ENCODE measurements around the gene NUP188. TPM values are rescaled to one million over a fixed set of nuclear protein-coding genes. Genes with fewer than 3 reads are reported as not detected.

NUP188 gene
- total and polyA plus RNA-seq, 2 of the 13 experiments (the other 11 are each of a cell fraction or from before 2014, with no cell fraction given): 28.0 to 38.5 TPM

- TF ChIP-seq E2F1 (CRISPR knock-in tag; IDR thresholded peaks at IDR 0.05): no peak
- TF ChIP-seq ZNF737 (CRISPR knock-in tag; IDR thresholded peaks at IDR 0.05; ENCODE audit: borderline replicate concordance): no peak
- no peak for TF ChIP-seq KDM6A (CRISPR knock-in tag; IDR thresholded peaks at IDR 0.05; ENCODE audit: low read depth)
- TF ChIP-seq ZNF891 (CRISPR knock-in tag; IDR thresholded peaks at IDR 0.05): no peak
- TF ChIP-seq ATF2 (CRISPR knock-in tag; IDR thresholded peaks at IDR 0.05): no peak
- TF ChIP-seq NFKB2 (CRISPR knock-in tag; IDR thresholded peaks at IDR 0.05; ENCODE audit: borderline replicate concordance): no peak
- no peak for TF ChIP-seq NCOA5 (CRISPR knock-in tag; IDR thresholded peaks at IDR 0.05)
- no peak for TF ChIP-seq ZNF773 (CRISPR knock-in tag; IDR thresholded peaks at IDR 0.05; ENCODE audit: borderline replicate concordance)
- TF ChIP-seq GFI1 (CRISPR knock-in tag; IDR thresholded peaks at IDR 0.05; ENCODE audit: borderline replicate concordance): peak; percentile 34; the same call in 1 of the 2 replicates
- TF ChIP-seq HES4 (CRISPR knock-in tag; IDR thresholded peaks at IDR 0.05; ENCODE audit: borderline replicate concordance): no peak
- no peak for TF ChIP-seq RFXANK (CRISPR knock-in tag; IDR thresholded peaks at IDR 0.05)
- TF ChIP-seq FOXO1 (CRISPR knock-in tag; IDR thresholded peaks at IDR 0.05): no peak
- no peak for TF ChIP-seq EP300 (IDR thresholded peaks at IDR 0.05; ENCODE audit: low read depth in 2 of 2, low read length in 2 of 2)
- no peak for TF ChIP-seq EP300 (CRISPR knock-in tag; IDR thresholded peaks at IDR 0.05; ENCODE audit: borderline replicate concordance)
Measured at GRCh38 chr9:128913995-128914772, 33.3 kb upstream of the NUP188 start (continued).

All from HepG2 (cell line).